A549 treated with AZD2906 at 1 μM for 4 hours (cell line): ENCODE results near the gene METTL25. TPM values are rescaled to one million over a fixed set of nuclear protein-coding genes. Genes with fewer than 3 reads are reported as not detected.

Experiments
- total RNA-seq: library from RNA; stranded (reverse); fragments of 200-300 nt; extraction: Qiagen RNA extraction; gene quantifications from 5 replicates; pipeline ENCODE4 v1.2.3, GENCODE V29; 2022

The METTL25 gene, protein sequence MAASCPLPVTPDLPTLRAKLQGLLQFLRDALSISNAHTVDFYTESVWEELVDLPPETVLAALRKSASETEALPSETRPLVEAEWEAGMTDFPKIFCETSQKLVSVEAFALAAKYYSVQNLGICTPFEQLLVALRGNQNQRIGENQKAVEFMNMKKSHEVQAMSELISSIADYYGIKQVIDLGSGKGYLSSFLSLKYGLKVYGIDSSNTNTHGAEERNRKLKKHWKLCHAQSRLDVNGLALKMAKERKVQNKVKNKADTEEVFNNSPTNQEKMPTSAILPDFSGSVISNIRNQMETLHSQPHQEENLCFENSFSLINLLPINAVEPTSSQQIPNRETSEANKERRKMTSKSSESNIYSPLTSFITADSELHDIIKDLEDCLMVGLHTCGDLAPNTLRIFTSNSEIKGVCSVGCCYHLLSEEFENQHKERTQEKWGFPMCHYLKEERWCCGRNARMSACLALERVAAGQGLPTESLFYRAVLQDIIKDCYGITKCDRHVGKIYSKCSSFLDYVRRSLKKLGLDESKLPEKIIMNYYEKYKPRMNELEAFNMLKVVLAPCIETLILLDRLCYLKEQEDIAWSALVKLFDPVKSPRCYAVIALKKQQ
- total RNA-seq, result 1.9 to 4.3 TPM (median 2.6 TPM) in 5 replicates

DNA sequence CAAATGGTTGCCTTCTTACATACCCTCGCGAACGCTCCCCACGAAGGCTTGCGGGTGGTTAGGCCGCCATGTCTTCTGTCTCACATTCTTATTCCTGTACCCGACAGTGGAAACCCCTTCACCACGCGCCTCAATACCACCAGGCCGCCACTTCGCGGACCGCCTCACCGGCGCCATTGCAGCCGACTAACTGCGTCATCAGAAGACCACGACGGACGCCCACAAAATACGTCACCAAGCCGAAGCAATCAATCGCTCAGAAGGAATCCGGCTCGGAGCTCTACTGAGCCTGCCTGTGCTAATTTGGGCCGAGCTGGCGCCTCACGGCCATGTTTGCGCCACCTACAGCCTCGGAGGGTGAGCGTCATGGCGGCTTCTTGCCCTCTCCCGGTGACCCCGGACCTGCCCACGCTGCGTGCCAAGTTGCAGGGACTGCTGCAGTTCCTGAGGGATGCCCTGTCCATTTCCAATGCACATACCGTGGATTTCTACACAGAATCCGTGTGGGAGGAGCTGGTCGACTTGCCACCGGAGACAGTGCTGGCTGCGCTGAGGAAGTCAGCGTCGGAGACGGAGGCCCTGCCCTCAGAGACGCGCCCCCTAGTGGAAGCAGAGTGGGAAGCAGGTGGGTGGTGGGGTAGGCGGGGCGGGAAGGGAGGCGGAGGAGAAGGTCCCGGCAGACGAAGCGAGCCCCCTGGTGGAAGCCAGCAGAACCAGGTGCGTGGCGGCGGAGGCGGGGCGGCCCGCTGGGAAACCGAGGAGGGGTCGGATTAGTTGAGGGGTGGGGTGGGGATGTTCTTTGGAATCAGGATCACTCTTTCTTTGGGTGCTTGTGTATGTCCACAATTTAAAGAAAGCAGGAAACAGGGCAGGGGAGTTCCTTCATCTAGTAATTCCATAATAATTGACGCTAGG is at the start of gene METTL25, which contains the start of gene CCDC59:
Gene METTL25 (plus strand): TSS at position 330 of the 915 bp plus-strand sequence. CDS start 37 bp downstream, at position 367.
Gene CCDC59 (minus strand): TSS at position 188 of the 915 bp plus-strand sequence. CDS start 11 bp downstream, at position 177.

Other genes starting within 250 kb of the METTL25 start
- gene CCDC59, start 142 bp upstream of the METTL25 start, total RNA-seq, result 46.2 to 68.6 TPM (median 50.2 TPM) in 5 replicates